HCT116 (cell line): Measurements from ENCODE around the gene TMEM235. TPM values are rescaled to one million over a fixed set of nuclear protein-coding genes. Genes with fewer than 3 reads are reported as not detected.
A peak's percentile ranks its signal among the peaks of the same experiment; 100 is the strongest.

Experiments used
- ATAC-seq: fragments of 200-7000 bp; cut with Tn5 transposase; 2 replicates; pipeline ENCODE4 v1.9.1; 2020; ENCODE audit warnings: mild to moderate bottlenecking, moderate library complexity
- BruUV-seq: library from RNA; stranded (reverse); fragments of 400-500 nt; replicated peaks from 2 replicates; lab custom pipeline; 2021; lab: Mats Ljungman, UMichigan
- CTCF ChIA-PET: fragments of 300-600 bp; sonication (Branson Sonifier 250); formaldehyde crosslinking; loops from one replicate; lab custom pipeline; 2021; ENCODE audit warnings: antibody characterized with exemption; lab: Charles Lee
- POLR2A ChIA-PET: fragments of 300-600, 350-600 bp; sonication (Branson Sonifier 250); formaldehyde crosslinking; loops from one replicate; lab custom pipeline; 2021; ENCODE audit warnings: antibody characterized with exemption; lab: Charles Lee
- RAD21 ChIA-PET, 2 experiments: fragments of 300-600 bp; sonication (Branson Sonifier 250); formaldehyde crosslinking; loops; one replicate each; lab custom pipeline; 2023; ENCODE audit warnings: low total read pairs in 2 of 2; ENCODE audit not compliant: uncharacterized antibody in 2 of 2, unreplicated experiment in 2 of 2, low non-redundant PET in 1 of 2; lab: Charles Lee
- DNase-seq: peaks from one replicate; pipeline ENCODE4 v3.0.0-alpha.2; 2010; ENCODE audit warnings: low read depth, low spot score
- H2AFZ ChIP-seq: fragments of 200-600 bp; shearing (Covaris generic), sonication (generic); 2 replicates; pipeline ENCODE4 v1.6.1; 2017; ENCODE audit warnings: low read depth, mixed run types, mixed read lengths, antibody characterized with exemption, low read length; ENCODE audit not compliant: poor library complexity, severe bottlenecking
- H3K27ac ChIP-seq: 2 replicates; pipeline ENCODE4 v1.5.1; 2012; ENCODE audit warnings: low read depth, low read length
- H3K27me3 ChIP-seq: fragments of 200-600 bp; sonication (generic); 2 replicates; pipeline ENCODE4 v1.6.1; 2016; ENCODE audit warnings: mixed run types, low read length, mixed read lengths; ENCODE audit not compliant: insufficient read depth
- H3K36me3 ChIP-seq, 2 experiments: fragments of 200-500 bp in 1 of 2; fragments of 200-600 bp in 1 of 2; sonication (Bioruptor generic) in 1 of 2; sonication (generic) in 1 of 2; 2 replicates each; pipeline versions ENCODE4 v1.5.1 to v1.6.1; 2014 to 2016; ENCODE audit warnings: low read length in 2 of 2, inconsistent platforms in 1 of 2, mixed read lengths in 1 of 2, mixed run types in 1 of 2; ENCODE audit not compliant: insufficient read depth in 2 of 2, control insufficient read depth in 1 of 2
- H3K4me1 ChIP-seq, 2 experiments: fragments of 200-600 bp in 1 of 2; sonication (generic) in 1 of 2; 2 replicates each; pipeline versions ENCODE4 v1.5.1 to v1.6.1; 2012 to 2017; ENCODE audit warnings: low read length in 2 of 2, inconsistent platforms in 1 of 2, mild to moderate bottlenecking in 1 of 2, mixed read lengths in 1 of 2, mixed run types in 1 of 2, moderate library complexity in 1 of 2; ENCODE audit not compliant: insufficient read depth in 2 of 2, control insufficient read depth in 1 of 2
- H3K4me2 ChIP-seq: fragments of 200-600 bp; sonication (generic); 2 replicates; pipeline ENCODE4 v1.6.1; 2017; ENCODE audit warnings: mixed run types, low read length, mixed read lengths
- H3K4me3 ChIP-seq, 2 experiments: fragments of 200-600 bp in 1 of 2; sonication (generic) in 1 of 2; replicated peaks in 1 of 2; 2 replicates each; pipeline ENCODE4 v1.5.1; 2011 to 2016; ENCODE audit warnings: low read length in 2 of 2, control low read depth in 1 of 2, low read depth in 1 of 2, mild to moderate bottlenecking in 1 of 2, mixed read lengths in 1 of 2, mixed run types in 1 of 2
- H3K79me2 ChIP-seq: fragments of 200-600 bp; sonication (generic); 2 replicates; pipeline ENCODE4 v1.6.1; 2017; ENCODE audit warnings: mild to moderate bottlenecking, mixed run types, low read length, moderate library complexity, mixed read lengths; ENCODE audit not compliant: insufficient read depth
- H3K9ac ChIP-seq: fragments of 200-600 bp; sonication (generic); 2 replicates; pipeline ENCODE4 v1.6.1; 2016; ENCODE audit warnings: low read length, mixed read lengths
- H3K9me2 ChIP-seq: fragments of 200-600 bp; sonication (generic), shearing (Covaris generic); 2 replicates; pipeline ENCODE4 v1.6.1; 2017; ENCODE audit warnings: mixed run types, mild to moderate bottlenecking, moderate library complexity; ENCODE audit not compliant: insufficient read depth
- H3K9me3 ChIP-seq, 2 experiments: fragments of 200-500 bp in 1 of 2; fragments of 200-600 bp in 1 of 2; sonication (Bioruptor generic) in 1 of 2; sonication (generic) in 1 of 2; 2 replicates each; pipeline ENCODE4 v1.6.1; 2014 to 2017; ENCODE audit warnings: low read length in 2 of 2, mixed read lengths in 2 of 2, inconsistent platforms in 1 of 2, low read depth in 1 of 2, mild to moderate bottlenecking in 1 of 2, mixed run types in 1 of 2, moderate library complexity in 1 of 2; ENCODE audit not compliant: control insufficient read depth in 1 of 2, insufficient read depth in 1 of 2
- H4K20me1 ChIP-seq: fragments of 200-600 bp; sonication (generic), shearing (Covaris generic); 2 replicates; pipeline ENCODE4 v1.6.1; 2017; ENCODE audit warnings: mixed run types, mild to moderate bottlenecking, moderate library complexity; ENCODE audit not compliant: insufficient read depth
- CBX3 ChIP-seq: IDR thresholded peaks from 2 replicates; pipeline ENCODE4 v1.6.1; 2012; ENCODE audit warnings: low read depth
- EGR1 ChIP-seq: IDR thresholded peaks from 2 replicates; pipeline ENCODE4 v1.6.1; 2012; ENCODE audit warnings: low read depth
- EZH2phosphoT487 ChIP-seq: fragments of 200-600 bp; IDR thresholded peaks from 2 replicates; pipeline ENCODE4 v1.6.1; 2018; ENCODE audit warnings: antibody characterized with exemption, borderline replicate concordance
- FOSL1 ChIP-seq: IDR thresholded peaks from 2 replicates; pipeline ENCODE4 v1.6.1; 2012; ENCODE audit warnings: low read depth
- SIN3A ChIP-seq: IDR thresholded peaks from 2 replicates; pipeline ENCODE4 v1.6.1; 2012; ENCODE audit warnings: low read depth
- SP1 ChIP-seq: IDR thresholded peaks from 2 replicates; pipeline ENCODE4 v1.6.1; 2012; ENCODE audit warnings: low read depth
- YY1 ChIP-seq: IDR thresholded peaks from 2 replicates; pipeline ENCODE4 v1.6.1; 2011; ENCODE audit warnings: low read length, low read depth, moderate library complexity, mild to moderate bottlenecking; ENCODE audit not compliant: insufficient replicate concordance; ENCODE audit errors: extremely low read depth
- ZFX ChIP-seq: fragments of 450-650 bp; IDR thresholded peaks from 2 replicates; pipeline ENCODE4 v1.6.1; 2017
- ZNF274 ChIP-seq: fragments of 200-500 bp; sonication (Bioruptor generic); IDR thresholded peaks from 2 replicates; pipeline ENCODE4 v1.6.1; 2014; ENCODE audit warnings: mild to moderate bottlenecking, low read depth, low read length, inconsistent platforms
- intact Hi-C: fragments of 100-400 bp; cut with micrococcal nuclease; formaldehyde crosslinking; loops from 2 replicates; pipeline ENCODE4 v1.10.0; 2022
- total RNA-seq: library from RNA; stranded (reverse); gene quantifications from one replicate; pipeline ENCODE4 v1.2.1, GENCODE V29; 2021; ENCODE audit not compliant: unreplicated experiment
- TF ChIP-seq, protein P1 (sequence below): IDR thresholded peaks from 2 replicates; pipeline ENCODE4 v1.6.1; 2012
- TF ChIP-seq, protein P2 (sequence below): IDR thresholded peaks from 2 replicates; pipeline ENCODE4 v1.6.1; 2012
- TF ChIP-seq, protein P3 (sequence below): IDR thresholded peaks from 2 replicates; pipeline ENCODE4 v1.6.1; 2012; ENCODE audit warnings: low read depth

Gene TMEM235
- total RNA-seq, 1 experiment from 2014 or later, result not detected

DNA sequence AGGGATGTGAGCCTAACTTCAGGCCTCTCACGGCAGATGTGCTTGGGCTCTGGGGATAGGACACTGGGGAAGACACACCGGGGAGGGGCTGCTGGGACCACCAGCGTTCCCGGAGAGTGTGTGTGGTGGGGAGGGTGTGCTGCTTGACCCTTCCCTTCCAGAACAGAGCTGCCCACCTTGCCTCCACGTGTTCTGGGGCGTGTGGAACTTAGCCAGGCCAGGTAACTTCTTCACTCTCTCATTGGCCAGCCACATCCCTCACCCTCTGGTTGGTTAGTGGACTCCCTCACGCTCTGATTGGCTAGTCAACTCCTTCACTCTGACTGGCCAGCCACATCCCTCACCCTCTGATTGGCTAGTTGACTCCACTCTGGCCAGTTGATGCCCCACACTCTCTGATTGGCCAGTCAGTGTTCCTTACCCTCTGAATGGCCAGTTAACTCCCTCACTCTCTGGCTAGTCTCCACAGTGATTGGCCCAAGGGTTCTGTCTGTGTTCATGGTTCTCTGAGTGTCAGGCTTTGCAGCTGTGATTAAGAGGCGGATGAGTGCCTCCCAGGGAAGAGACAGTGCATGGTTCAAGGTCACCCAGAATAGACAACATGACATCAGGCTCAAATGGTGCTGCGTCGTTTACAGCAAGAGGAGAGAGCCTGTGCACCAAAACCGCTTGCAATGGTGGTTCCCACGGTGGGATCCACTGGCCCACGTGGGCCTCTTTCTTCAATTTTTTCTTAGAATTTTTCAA, 10.0 kb downstream of the TMEM235 start:
- ATAC-seq, result peak; percentile 94

More for the DNA sequence above, 10.0 kb downstream of the TMEM235 start:
- H3K4me2 ChIP-seq, result no peak overlapping the region
- no peaks in the 10 kb centered on the region for H3K9me3 ChIP-seq
- BruUV-seq, result no TSS peak
- POLR2A ChIA-PET, result interaction anchor here (0.6 kb wide), 1 partner anchor 102 kb away, joined by 4 read pairs; no protein-coding TSS in a partner anchor
- CTCF ChIA-PET, result no interaction called here
- no peaks in the 10 kb centered on the region for H4K20me1 ChIP-seq
- H3K79me2 ChIP-seq, result no peaks in the 10 kb centered on the region
- RAD21 ChIA-PET, result no interaction called here
- TF ChIP-seq, protein P1, sequence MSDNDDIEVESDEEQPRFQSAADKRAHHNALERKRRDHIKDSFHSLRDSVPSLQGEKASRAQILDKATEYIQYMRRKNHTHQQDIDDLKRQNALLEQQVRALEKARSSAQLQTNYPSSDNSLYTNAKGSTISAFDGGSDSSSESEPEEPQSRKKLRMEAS, result no peak
- TF ChIP-seq YY1, result no peak
- no peak for TF ChIP-seq SP1
- TF ChIP-seq, protein P2, sequence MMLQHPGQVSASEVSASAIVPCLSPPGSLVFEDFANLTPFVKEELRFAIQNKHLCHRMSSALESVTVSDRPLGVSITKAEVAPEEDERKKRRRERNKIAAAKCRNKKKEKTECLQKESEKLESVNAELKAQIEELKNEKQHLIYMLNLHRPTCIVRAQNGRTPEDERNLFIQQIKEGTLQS, result no peak
- no peak for TF ChIP-seq EZH2phosphoT487
- no peak for TF ChIP-seq ZNF274
- no peak for TF ChIP-seq ZFX
- no peak for TF ChIP-seq CBX3
- TF ChIP-seq EGR1, result no peak
- no peak for TF ChIP-seq FOSL1
- TF ChIP-seq, protein P3, sequence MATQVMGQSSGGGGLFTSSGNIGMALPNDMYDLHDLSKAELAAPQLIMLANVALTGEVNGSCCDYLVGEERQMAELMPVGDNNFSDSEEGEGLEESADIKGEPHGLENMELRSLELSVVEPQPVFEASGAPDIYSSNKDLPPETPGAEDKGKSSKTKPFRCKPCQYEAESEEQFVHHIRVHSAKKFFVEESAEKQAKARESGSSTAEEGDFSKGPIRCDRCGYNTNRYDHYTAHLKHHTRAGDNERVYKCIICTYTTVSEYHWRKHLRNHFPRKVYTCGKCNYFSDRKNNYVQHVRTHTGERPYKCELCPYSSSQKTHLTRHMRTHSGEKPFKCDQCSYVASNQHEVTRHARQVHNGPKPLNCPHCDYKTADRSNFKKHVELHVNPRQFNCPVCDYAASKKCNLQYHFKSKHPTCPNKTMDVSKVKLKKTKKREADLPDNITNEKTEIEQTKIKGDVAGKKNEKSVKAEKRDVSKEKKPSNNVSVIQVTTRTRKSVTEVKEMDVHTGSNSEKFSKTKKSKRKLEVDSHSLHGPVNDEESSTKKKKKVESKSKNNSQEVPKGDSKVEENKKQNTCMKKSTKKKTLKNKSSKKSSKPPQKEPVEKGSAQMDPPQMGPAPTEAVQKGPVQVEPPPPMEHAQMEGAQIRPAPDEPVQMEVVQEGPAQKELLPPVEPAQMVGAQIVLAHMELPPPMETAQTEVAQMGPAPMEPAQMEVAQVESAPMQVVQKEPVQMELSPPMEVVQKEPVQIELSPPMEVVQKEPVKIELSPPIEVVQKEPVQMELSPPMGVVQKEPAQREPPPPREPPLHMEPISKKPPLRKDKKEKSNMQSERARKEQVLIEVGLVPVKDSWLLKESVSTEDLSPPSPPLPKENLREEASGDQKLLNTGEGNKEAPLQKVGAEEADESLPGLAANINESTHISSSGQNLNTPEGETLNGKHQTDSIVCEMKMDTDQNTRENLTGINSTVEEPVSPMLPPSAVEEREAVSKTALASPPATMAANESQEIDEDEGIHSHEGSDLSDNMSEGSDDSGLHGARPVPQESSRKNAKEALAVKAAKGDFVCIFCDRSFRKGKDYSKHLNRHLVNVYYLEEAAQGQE, result no peak
- TF ChIP-seq SIN3A, result no peak
- H3K9ac ChIP-seq, result no peak overlapping the region
- H3K27ac ChIP-seq, result no peak overlapping the region
- no peaks in the 10 kb centered on the region for H3K36me3 ChIP-seq
- H3K4me3 ChIP-seq, result no peak overlapping the region
- no peak overlapping the region for H2AFZ ChIP-seq
- H3K27me3 ChIP-seq, result no peaks in the 10 kb centered on the region
- no peaks in the 10 kb centered on the region for H3K9me2 ChIP-seq
- peaks cover 0 to 9% of the 10 kb centered on the region in 2 experiments; a peak in 1 of 4 replicates for H3K4me1 ChIP-seq
- intact Hi-C loops, result no loop called here
- peak; percentile 90 for DNase-seq
